OCI-LY3 (cell line): ENCODE results near the gene FBXL13.

Experiments
- EZH2phosphoT487 ChIP-seq: fragments of 200-600 bp; shearing (Covaris generic); IDR thresholded peaks from 2 replicates; pipeline ENCODE4 v1.6.1; 2018; ENCODE audit warnings: antibody characterized with exemption, mixed run types, low read depth
- TF ChIP-seq, protein P1 (sequence below): fragments of 200-600, 300-600 bp; sonication (generic); IDR thresholded peaks from 2 replicates; pipeline ENCODE4 v1.5.1; 2014; ENCODE audit warnings: antibody characterized with exemption, low read length, low read depth

- TF ChIP-seq, protein P1, sequence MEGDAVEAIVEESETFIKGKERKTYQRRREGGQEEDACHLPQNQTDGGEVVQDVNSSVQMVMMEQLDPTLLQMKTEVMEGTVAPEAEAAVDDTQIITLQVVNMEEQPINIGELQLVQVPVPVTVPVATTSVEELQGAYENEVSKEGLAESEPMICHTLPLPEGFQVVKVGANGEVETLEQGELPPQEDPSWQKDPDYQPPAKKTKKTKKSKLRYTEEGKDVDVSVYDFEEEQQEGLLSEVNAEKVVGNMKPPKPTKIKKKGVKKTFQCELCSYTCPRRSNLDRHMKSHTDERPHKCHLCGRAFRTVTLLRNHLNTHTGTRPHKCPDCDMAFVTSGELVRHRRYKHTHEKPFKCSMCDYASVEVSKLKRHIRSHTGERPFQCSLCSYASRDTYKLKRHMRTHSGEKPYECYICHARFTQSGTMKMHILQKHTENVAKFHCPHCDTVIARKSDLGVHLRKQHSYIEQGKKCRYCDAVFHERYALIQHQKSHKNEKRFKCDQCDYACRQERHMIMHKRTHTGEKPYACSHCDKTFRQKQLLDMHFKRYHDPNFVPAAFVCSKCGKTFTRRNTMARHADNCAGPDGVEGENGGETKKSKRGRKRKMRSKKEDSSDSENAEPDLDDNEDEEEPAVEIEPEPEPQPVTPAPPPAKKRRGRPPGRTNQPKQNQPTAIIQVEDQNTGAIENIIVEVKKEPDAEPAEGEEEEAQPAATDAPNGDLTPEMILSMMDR, result no peak
- no peak for TF ChIP-seq EZH2phosphoT487
Measured at GRCh38 chr7:102860351-102860811, 214.2 kb downstream of the FBXL13 start.
